Mesothelial cell of epicardium (in vitro differentiated cells): ENCODE results near the gene LCN12. TPM values are rescaled to one million over a fixed set of nuclear protein-coding genes. Genes with fewer than 3 reads are reported as not detected.

Experiments used
- DNase-seq, 2 experiments: peaks; one replicate each; pipeline ENCODE4 v3.0.0; 2021; ENCODE audit warnings: low spot score in 2 of 2; ENCODE audit not compliant: unreplicated experiment in 2 of 2
- H3K27ac Mint-ChIP-seq: 2 replicates; pipeline ENCODE4 v1.8.0; 2021; ENCODE audit warnings: mixed read lengths
- H3K27me3 Mint-ChIP-seq: 2 replicates; pipeline ENCODE4 v1.8.0; 2021; ENCODE audit warnings: low read depth, mixed read lengths
- H3K36me3 Mint-ChIP-seq: 2 replicates; pipeline ENCODE4 v1.8.0; 2021; ENCODE audit warnings: mixed read lengths
- H3K4me1 Mint-ChIP-seq: 2 replicates; pipeline ENCODE4 v1.8.0; 2021; ENCODE audit warnings: mixed read lengths
- H3K4me3 Mint-ChIP-seq: 2 replicates; pipeline ENCODE4 v1.8.0; 2021; ENCODE audit warnings: mild to moderate bottlenecking, moderate library complexity, mixed read lengths
- H3K9me3 Mint-ChIP-seq: 2 replicates; pipeline ENCODE4 v1.8.0; 2021; ENCODE audit warnings: mixed read lengths
- CTCF ChIP-seq: fragments of 200-600 bp; sonication (generic); IDR thresholded peaks from one replicate; pipeline ENCODE4 v1.5.0; 2021; ENCODE audit warnings: antibody characterized with exemption; ENCODE audit not compliant: unreplicated experiment
- total RNA-seq: library from RNA; stranded (reverse); gene quantifications from 3 replicates; pipeline ENCODE4 v1.2.1, GENCODE V29; 2021

The LCN12 gene
- total RNA-seq, 1 donor from 2014 or later: 13.3 TPM

GRCh38 chr9:136925414-136926153, 26.5 kb upstream of the LCN12 start:
- DNase-seq: no peak
- no peak overlapping the region for H3K4me3 Mint-ChIP-seq
- H3K27me3 Mint-ChIP-seq: no peaks in the 10 kb centered on the region
- H3K36me3 Mint-ChIP-seq: peaks cover 15% of the 10 kb centered on the region
- no peaks in the 10 kb centered on the region for H3K4me1 Mint-ChIP-seq
- no peak overlapping the region for H3K27ac Mint-ChIP-seq
- no peak for TF ChIP-seq CTCF
- H3K9me3 Mint-ChIP-seq: no peaks in the 10 kb centered on the region

GRCh38 chr9:136926154-136926704, 25.8 kb upstream of the LCN12 start:
- Mint-ChIP-seq H3K27me3 (no peaks in the 10 kb centered on the region), H3K36me3 (peaks cover 12% of the 10 kb centered on the region), H3K4me3 (no peak overlapping the region), H3K9me3 (no peaks in the 10 kb centered on the region), H3K4me1 (no peaks in the 10 kb centered on the region), H3K27ac (no peak overlapping the region)
- TF ChIP-seq CTCF: no peak
- no peak for DNase-seq

DNA sequence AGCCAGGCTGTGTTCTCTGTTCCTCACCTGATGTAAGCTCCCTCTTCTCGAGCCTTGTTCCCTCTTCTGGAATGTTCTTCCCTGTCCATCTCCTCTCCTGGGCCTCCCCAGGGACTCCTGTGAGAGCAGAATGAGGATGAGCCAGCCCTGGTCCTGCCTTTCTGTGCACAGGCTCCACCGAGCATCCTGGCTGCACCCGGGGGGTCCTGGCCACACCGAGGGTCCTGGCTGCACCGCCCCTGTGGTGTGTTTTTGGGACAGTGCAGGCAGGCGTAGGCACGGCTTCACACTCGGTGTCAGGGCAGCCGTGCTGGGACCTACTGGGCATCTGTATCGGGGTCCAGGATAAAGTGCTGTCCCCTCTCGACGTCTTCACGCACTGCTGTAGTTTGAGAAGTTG, 25.3 kb upstream of the LCN12 start:
- DNase-seq: no peak
- H3K4me1 Mint-ChIP-seq: no peaks in the 10 kb centered on the region
- peaks cover 13% of the 10 kb centered on the region for H3K36me3 Mint-ChIP-seq
- no peak for TF ChIP-seq CTCF
- no peak overlapping the region for H3K27ac Mint-ChIP-seq
- peaks cover 1% of the 10 kb centered on the region for H3K9me3 Mint-ChIP-seq
- H3K27me3 Mint-ChIP-seq: no peaks in the 10 kb centered on the region
- H3K4me3 Mint-ChIP-seq: no peak overlapping the region

DNA sequence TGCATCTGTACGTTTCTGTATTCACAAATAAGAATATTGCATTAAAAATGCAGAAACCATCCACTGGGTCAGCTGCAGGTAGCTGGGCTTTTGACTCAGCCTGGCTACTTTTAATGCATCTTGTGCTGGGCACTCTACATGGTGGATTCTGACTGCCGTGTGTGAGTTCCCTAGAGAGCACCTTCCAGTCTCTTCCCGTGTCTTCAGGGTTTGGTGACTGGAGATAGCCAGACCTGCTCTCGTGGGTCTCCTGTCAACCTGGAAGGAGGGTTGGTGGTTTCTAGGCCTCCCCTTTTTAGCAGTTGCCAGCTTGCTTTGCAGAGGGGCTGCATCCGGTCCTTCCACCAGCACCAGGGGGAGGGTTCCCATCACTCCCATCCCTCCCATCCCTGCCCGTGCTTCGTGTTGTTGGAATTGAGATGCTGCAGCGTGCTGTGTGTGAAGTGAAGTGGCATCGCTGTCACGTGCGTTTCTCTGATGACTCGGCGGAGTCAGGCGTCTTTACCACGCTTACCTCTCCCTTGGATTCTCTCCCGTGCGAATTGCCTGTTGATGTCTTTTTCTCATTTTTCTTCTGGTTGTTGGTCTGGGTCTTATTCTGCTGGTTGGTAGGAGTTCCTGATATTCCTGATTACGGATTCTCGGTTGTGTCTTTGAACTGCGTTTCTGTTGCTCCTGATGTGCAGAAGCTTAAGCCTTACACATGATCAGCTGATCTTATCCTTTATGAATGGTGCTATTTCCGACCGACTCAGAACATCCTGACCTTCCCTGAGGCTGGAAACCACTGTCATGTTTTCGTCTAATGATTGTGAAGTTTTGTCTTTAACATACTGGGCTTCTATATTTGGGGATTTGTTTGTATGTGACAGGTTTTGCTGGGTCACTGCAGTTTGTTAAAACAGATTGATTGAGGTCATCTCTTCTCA, 24.5 kb upstream of the LCN12 start:
- TF ChIP-seq CTCF: no peak
- H3K27ac Mint-ChIP-seq: no peak overlapping the region
- no peaks in the 10 kb centered on the region for H3K27me3 Mint-ChIP-seq
- no peak overlapping the region for H3K4me3 Mint-ChIP-seq
- peaks cover 16% of the 10 kb centered on the region for H3K36me3 Mint-ChIP-seq
- peaks cover 6% of the 10 kb centered on the region for H3K9me3 Mint-ChIP-seq
- no peaks in the 10 kb centered on the region for H3K4me1 Mint-ChIP-seq
- no peak for DNase-seq

- Mint-ChIP-seq H3K36me3 (peaks cover 22% of the 10 kb centered on the region), H3K27ac (no peak overlapping the region)
- no peak for TF ChIP-seq CTCF
Observed at GRCh38 chr9:136928591-136928990, 23.5 kb upstream of the LCN12 start.

More at GRCh38 chr9:136928591-136928990, 23.5 kb upstream of the LCN12 start:
- Mint-ChIP-seq H3K27me3 (no peaks in the 10 kb centered on the region), H3K9me3 (peaks cover 13% of the 10 kb centered on the region), H3K4me1 (no peaks in the 10 kb centered on the region), H3K4me3 (no peak overlapping the region)
- DNase-seq: no peak
